ENCODE measurements around the gene ZNF79.
"Not testable (repeated sequence)": the region's sequence is repeated elsewhere in the genome, so short reads cannot be mapped to it uniquely, and the experiment has no call there.

The ZNF79 gene

DNA sequence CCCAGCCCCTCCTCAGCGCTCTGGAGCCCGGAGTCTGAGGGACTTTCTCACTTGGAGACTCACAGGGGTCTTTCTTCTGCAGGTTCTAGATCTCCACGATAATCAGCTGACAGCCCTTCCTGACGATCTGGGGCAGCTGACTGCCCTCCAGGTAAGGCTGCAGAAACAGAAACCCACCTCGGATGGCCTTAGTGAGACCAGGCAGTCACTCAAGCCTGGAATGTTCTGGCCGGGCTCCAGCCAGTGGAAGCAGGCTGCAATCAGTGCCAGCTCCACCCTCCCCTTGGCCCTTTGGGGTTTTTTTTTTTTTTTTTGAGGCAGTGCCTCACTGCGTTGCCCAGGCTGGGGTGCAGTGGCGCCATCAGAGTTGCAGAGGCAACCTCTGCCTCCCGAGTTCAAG is 34.7 kb downstream of the ZNF79 start:
- no peak for DNase-seq

DNA sequence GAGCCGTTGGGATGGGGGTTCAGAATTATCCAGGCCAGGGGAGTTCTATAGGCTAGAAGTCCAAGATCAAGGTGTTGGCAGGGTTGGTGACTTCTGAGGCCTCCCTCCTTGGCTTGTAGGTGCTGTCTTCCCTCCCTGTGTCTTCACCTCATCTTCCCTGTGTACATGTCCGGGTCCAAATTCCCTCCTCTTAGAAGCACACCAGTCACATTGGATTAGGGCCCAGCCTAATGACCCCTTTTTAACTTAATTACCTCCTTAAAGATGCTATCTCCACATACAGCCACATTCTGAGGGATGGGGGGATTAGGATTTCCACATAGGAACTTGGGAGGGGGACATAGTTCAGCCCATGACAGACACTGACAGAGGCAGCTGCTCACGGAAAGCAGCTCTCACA is 39.2 kb downstream of the ZNF79 start:
- DNase-seq: no peak

DNA sequence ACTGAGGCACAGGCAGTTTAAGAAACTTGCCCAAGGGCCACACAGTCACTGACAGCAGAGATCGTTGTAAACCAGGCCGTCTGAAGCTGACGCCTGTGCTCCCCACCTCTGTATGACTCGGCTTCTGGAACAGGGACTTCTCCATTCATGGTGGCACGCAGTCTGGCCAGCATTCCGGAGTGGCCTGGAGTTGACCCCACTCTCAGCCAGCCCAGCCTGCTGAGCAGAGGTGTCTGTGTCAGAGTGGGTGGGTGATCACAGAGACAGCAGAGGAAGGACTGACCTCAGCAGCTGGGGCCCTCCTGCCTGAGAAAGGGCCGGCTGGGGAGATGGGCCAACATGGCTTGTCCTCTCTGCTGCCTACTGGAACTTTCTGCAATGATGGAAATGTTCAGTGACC is 39.7 kb downstream of the ZNF79 start:
- no peak for DNase-seq

DNA sequence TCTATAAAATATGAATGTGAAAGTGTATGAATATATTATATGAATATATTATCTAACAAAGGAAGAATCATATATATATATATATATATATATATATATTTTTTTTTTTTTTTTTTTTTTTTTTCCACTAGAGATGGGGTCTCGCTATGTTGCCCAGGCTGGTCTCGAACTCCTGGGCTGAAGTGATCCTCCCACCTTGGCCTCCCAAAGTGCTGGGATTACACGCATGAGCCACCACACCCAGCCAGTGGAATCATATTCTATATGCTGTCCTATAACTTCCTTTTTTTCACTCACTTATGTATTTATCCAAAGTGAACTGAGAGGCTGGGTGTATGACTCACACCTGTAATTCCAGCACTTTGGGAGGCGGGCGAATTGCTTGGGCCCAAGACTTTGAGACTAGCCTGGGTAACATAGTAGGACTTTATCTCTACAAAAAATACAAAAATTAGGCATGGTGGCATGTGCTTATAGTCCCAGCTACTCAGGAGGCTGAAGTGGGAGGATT is 42.3 kb downstream of the ZNF79 start:
- DNase-seq: not testable (repeated sequence)

DNA sequence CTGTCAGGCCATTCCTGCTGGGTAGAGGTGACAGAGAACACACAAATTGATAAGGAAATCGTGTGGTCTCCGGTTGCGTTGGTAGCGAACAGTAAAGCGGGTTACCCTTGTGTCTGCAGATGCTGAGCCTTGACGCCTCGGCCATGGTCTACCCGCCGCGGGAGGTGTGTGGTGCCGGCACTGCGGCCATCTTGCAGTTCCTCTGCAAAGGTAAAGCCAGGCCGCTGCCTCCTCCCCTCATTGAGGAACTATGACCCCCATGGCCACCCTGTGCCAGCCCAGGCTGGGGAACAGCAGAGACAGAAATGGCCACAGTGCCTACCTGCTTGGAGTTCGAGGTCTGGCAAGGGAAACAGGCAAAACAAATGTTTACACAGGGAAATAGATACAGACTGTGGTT is 43.4 kb downstream of the ZNF79 start:
- no peak for DNase-seq

DNA sequence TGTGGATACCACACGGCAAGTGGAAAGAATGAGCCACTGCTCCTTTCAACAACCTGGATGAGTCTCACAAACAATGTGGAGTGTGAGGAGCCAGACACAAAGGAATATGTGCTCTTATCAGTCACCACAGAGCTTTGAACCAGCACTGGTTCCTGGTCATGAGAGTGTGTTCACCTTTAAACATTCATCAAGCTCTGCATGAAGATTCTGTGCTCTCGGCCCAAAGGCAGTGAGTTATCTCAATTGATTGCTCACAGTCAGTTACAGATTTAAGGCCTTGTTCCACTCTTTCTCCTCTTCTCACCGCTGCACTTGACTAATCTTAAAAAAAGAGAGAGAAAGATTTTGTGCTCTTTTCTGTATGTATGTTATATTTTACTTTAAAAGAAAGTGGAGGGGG is 46.5 kb downstream of the ZNF79 start:
- no peak for DNase-seq

DNA sequence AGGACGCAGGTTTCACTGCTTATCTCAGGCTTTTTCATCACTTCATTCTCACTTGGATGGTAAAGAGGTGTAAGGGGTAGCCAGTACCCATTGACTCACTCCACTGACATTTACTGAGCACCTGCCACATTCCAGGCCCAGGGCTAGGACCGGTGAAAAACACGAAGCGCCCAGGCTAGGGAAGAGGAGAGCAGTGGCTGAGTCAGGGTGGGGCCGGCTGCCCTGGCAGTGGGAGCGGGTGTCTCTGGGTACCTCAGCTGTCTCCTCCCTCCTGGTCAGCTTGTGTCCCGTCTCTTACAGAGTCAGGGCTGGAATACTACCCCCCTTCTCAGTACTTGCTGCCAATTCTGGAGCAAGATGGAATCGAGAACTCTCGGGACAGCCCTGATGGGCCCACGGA is 49.3 kb downstream of the ZNF79 start:
- DNase-seq: no peak

DNA sequence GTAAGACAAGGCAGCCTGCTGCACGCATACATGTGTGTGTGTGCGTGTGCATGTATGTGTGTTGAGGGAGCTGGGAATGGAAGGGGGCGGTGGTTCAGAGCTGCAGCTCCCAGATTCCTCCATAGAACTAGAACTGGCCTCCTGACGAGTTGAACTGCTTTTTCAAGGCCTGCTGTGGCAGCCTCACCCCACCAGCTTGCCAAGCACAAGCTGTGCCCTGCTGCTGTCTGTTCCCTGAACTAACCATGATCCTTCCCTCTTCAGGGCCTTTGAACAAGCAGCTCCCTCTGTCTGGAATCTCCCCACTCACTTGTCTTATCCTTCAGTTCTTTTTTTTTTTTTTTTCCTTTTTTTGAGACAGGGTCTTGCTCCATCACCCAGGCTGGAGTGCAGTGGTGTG is 49.8 kb downstream of the ZNF79 start:
- no peak for DNase-seq

DNA sequence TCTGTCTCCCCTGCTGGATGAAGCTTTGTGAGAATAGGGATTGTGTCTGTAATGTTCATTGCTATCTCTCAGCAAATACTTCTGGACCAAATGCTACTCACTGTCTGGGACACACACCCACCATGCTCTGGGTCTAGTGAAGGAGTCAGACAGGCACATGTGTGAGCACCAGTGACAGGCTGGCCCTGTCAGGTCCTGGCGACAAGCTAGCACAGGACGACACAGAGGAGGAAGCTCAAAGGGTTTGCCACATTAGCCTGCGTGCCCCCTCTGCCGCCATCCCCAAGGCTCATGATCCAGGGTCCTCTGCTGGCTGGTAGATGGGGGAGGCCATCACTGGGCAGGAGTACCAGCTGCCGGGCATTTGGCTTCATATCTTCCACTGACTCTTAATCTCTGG is 50.4 kb downstream of the ZNF79 start:
- DNase-seq: no peak

DNA sequence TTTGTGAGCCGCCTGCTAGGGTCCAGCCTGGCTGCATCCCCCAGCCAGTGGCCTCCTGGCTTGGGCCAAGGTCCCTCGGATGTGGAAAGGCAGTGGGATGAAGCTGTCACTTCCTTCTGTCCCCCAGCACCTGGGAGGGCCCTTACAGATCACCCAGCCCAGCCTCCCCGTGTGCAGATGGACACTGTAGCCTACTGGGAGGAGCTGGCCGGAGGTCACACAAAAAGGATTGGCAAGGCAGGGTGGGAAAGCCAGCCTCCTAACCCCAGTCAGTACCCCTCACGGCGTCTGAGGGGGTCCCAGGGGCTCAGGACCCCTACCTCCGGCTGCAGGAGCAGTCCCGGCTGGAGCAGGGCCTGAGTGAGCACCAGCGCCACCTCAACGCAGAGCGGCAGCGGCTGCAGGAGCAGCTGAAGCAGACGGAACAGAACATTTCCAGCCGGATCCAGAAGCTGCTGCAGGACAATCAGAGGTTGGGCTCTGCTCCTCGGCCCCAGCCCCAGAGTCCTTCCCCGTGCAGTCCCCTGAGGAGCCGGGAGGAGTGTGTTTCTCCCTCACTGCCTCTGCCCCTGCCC is 55.4 kb downstream of the ZNF79 start:
- DNase-seq: no peak

DNA sequence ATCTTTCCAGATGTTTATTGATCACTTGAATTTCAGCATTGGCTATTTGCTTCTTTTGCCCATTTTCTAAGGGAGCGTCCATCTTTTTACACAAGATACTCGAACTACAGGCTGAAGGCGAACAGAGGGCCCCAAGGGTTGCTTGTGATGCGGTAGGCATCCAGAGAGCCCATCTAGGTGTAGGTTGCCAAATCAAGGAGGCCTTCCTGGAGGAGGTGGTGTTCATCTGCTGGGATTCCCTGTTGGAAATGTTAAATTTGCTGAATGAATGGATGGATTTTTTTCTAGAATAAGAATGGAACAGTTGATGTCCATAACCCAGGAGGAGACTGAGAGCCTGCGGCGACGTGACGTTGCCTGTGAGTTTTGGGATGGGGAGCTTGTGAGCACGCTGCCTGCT is 58.5 kb downstream of the ZNF79 start:
- no peak for DNase-seq

DNA sequence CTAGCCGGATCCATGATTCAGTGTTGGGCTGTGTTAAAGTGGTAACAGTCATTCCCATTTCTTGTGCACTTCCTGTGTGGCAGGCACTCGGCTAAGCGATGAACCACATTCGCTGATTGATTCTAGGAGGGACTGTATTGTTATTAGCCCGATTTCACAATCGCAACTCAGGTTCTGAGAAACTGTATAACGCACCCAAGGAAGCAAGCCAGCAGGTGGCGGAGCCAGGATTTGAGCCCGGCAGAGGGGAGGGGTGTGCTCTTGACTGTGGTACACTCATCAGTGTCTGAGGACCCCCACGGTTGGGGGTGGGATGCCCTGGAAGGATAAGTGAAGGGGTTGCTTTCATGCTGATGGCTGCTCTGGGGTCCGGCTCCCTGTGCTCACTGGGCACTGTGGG is 61.8 kb downstream of the ZNF79 start:
- DNase-seq: no peak

DNA sequence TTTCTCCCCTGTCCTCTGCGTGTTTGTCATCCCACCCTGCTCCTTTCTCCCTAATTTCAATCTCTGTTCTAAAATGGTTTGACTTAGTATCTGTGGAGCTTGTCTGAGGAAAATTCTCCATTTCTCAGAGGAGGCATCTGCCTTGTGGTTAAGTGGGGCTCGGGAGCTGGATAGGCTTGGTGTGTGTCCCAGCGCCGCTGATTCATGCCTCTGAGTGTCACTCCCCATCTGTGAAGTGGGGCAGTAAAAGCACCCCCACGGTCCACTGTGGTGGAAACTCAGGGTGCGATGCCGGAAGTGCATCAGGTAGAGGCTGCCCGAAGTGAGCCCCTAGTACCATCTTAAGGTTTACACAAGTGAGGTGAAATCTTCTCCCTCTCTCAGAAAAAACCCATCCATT is 64.8 kb downstream of the ZNF79 start:
- DNase-seq: no peak

DNA sequence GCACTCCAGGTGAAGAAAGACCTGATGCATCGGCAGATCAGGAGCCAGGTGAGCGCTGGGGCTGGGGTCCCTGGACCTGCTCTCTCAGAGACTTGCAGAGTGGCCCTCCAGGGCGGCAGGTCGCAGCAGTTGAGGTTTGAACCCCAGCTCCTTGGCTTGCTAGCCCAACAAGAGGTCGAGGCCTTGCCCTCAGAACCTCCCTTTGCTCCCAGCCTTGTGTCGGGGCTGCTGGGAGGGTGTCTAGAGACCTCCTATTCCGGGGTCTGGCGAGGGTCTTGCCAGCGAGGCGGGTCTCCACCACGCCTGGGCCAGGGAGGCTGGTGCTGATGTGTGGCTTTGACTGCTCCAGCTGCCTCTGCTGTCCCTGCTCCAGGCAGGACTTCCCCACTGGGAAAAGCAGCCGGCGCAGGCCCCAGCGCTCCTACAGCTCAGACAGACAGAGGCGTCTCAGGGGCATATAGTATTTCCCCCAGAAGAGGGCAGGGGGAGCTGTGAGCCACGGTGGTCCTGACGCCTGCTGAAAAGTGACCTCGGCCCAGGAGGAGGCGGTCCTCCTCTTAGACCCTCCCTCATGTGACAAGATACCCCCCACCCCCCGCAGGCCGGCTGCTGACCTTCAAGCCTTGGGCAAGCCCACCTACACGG is 65.4 kb downstream of the ZNF79 start:
- DNase-seq: no peak

DNA sequence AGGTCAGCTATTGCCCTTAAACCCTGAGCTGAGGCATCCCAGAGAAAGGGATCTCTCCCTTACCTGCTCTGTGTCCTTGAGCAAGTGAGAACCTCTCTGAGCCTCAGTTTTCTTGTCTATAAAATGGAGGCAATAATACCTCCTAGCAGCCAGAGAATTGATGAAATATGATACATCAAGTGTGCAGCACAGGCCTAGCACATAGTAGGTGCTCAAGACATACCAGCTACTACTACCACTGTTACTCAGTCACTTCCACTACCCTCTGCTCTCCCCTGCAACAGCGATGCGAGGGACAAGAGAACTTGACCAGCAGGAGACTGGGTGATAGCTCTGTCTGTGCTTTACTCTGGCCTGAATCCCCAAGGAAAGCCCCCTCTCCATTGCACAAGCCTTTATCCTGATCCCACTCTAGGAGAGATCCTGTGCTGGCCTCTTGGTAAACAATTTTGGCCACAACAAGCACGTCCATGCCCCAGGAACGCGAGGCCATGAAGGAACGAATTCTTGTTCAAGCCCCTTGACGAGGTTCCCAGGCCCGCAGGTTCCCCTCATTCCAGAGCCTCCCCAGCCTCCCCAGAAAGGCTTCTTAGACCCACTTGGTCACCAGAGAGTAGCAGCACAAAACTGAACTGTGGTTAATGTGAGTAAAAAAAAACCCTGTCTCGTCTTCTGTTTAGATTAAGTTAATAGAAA is 66.5 kb downstream of the ZNF79 start:
- no peak for DNase-seq

DNA sequence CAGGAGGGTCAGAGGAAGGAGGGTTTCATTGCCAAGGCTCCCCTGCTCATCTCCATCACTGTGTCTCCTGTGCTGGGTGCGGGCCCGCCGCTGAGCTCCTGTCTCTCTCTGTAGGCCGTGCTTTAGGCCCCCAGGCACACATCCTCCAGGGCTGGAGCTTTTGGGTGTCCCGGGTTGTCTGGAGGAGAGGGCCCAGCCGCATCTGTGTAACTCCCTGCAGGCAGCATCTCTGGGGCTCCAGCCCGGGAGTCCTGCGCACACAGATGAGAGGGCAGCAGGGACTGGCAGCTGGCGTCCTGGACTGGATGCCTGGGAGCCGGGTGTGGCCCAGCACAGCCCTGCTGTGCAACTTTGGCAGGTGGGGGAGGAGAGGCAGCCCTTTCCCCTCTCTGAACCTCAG is 67.3 kb downstream of the ZNF79 start:
- no peak for DNase-seq

DNA sequence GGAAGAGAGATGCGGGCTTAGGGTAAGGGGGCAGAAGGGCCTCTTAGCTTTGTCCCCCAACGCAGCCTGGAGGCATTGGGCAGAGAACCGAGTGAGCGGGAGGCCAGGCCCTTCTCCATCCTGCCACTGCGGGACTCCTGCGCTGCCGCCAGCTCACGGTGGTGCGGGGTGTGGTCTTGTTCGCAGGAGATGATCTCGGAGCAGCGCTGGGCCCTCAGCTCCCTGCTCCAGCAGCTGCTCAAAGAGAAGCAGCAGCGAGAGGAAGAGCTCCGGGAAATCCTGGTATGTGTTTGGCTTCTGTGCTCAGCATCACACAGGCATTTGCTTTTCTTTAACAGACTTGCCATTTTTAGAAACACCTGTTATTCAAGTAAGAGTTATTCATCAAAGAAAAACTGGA is 68.4 kb downstream of the ZNF79 start:
- no peak for DNase-seq

DNA sequence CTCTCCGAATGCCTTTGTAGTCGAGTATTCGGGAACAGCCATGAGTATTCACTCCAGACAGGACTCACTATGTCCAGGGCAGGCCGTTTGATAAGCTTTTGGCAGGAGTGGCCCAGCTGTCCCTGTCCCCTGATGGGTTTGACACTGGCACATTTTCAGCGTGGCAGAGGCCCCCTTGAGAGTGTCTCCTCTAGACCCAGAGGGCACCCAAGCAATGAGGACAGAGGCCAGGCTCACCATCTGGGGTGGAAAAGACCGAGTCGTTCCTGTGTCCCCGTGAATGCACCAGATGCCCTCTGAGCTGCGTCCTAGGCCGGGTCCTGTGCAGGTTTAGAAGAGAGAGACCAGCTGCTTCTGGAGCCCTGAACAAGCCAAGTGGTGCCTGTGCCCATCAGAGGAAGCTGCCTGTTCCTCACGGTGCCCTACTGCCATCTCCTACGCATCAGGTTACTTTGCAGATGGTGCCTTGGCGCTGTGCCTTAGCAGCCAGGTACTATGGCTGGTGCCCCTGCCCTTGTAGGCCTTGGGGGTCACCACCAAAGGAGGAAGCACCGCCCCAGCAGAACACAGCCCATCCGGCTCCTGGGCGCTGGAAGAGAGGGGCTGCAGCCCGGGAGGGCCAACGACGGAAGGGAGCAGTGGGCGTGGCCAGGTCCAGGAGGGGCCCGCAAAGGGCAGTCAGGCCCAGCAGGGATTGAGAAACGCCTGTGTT is 69.6 kb downstream of the ZNF79 start:
- no peak for DNase-seq

DNA sequence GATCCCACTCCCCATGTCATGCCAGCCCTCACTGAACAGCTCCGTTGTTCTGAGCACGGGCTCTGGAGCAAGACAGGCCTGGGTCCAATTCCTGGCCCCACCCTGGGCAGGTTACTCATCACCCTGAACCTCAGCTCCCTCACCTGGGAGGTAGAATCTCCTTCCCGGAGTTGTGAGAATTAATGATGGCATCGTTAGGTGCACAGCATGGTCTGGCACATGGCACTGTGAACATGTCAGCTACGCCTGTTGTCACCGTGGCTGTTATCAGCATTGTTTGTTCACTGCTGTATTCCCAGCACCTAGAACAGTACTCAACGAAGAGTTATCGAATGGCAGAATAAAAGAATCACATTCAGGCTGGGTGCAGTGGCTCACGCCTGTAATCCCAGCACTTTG is 70.1 kb downstream of the ZNF79 start:
- no peak for DNase-seq

Measured in T1000 (cell line).